SW 1271 (cell line): ENCODE data around the gene TTC23.
A peak's percentile ranks its signal among the peaks of the same experiment; 100 is the strongest.
"Not testable (repeated sequence)": the region's sequence is repeated elsewhere in the genome, so short reads cannot be mapped to it uniquely, and the experiment has no call there.

Source experiments
- DNase-seq, 2 experiments: peaks; one replicate each; lab custom pipeline; 2025; lab: John Stamatoyannopoulos, UW

Gene TTC23

GRCh38 chr15:99250001-99250400 is 620 bp upstream of the TTC23 start:
- no peak for DNase-seq

- DNase-seq: no peak
Observed at GRCh38 chr15:99248000-99248715, 1.2 kb downstream of the TTC23 start.

- no peak for DNase-seq
Observed at GRCh38 chr15:99247062-99247461, 2.3 kb downstream of the TTC23 start.

GRCh38 chr15:99244306-99244705 is 5.1 kb downstream of the TTC23 start:
- no peak for DNase-seq

- no peak for DNase-seq
Observed at GRCh38 chr15:99241752-99242151, 7.6 kb downstream of the TTC23 start.

GRCh38 chr15:99239545-99240198 is 9.7 kb downstream of the TTC23 start:
- DNase-seq: no peak

GRCh38 chr15:99238849-99239248 is 10.5 kb downstream of the TTC23 start:
- DNase-seq: no peak

GRCh38 chr15:99234160-99234559 is 15.2 kb downstream of the TTC23 start:
- not testable (repeated sequence) for DNase-seq

- DNase-seq: no peak
Observed at GRCh38 chr15:99232740-99233139, 16.6 kb downstream of the TTC23 start.

- DNase-seq: no peak
Observed at GRCh38 chr15:99230867-99231266, 18.5 kb downstream of the TTC23 start.

- DNase-seq: no peak
Observed at GRCh38 chr15:99228120-99228770, 21.1 kb downstream of the TTC23 start.

GRCh38 chr15:99226802-99227201 is 22.6 kb downstream of the TTC23 start:
- no peak for DNase-seq

- no peak for DNase-seq
Observed at GRCh38 chr15:99224372-99225214, 24.8 kb downstream of the TTC23 start.

- peak; percentile 8 to 65 for DNase-seq
Observed at GRCh38 chr15:99213187-99213811, 36.1 kb downstream of the TTC23 start.

GRCh38 chr15:99212406-99212805 is 37.0 kb downstream of the TTC23 start:
- no peak for DNase-seq

- no peak for DNase-seq
Observed at GRCh38 chr15:99211926-99212325, 37.5 kb downstream of the TTC23 start.

GRCh38 chr15:99210334-99210733 is 39.0 kb downstream of the TTC23 start:
- DNase-seq: no peak

- no peak for DNase-seq
Observed at GRCh38 chr15:99209326-99209725, 40.1 kb downstream of the TTC23 start.

GRCh38 chr15:99207672-99208071 is 41.7 kb downstream of the TTC23 start:
- no peak for DNase-seq

- no peak for DNase-seq
Observed at GRCh38 chr15:99202176-99202552, 47.2 kb downstream of the TTC23 start.

GRCh38 chr15:99201408-99202175 is 47.8 kb downstream of the TTC23 start:
- DNase-seq: no peak
